ENCODE data around the gene FLT3.

DNA sequence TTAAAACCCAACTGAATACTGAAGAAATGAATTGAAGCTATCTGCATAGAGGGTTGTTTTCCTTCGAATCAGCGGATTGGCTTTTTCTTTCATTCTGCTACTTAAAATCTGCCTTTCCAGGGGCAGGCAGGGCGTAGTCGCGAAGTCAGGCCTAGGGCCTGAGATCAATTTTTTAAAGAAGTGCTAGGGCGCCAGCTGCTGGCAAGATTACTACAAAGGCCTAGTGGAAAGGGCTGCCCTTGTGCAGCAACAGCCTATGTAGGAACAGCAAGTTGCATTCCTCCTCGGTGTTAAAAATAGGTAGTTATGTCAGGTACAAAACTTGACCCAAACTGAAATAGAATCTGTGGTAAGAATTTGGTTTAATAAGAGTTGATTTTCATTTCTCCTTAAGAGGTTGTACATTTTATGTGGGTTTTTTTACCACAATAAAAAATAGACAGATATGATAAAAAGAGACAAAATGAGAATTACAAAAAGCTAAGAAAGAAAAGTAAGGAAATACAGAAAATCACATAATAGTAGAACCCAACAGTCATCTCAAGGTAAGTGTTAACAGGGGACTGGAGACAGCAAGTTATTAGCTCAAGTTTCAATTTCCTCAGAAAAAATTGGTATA is 102.4 kb downstream of the FLT3 start:
- TF ChIP-seq, protein P1, sequence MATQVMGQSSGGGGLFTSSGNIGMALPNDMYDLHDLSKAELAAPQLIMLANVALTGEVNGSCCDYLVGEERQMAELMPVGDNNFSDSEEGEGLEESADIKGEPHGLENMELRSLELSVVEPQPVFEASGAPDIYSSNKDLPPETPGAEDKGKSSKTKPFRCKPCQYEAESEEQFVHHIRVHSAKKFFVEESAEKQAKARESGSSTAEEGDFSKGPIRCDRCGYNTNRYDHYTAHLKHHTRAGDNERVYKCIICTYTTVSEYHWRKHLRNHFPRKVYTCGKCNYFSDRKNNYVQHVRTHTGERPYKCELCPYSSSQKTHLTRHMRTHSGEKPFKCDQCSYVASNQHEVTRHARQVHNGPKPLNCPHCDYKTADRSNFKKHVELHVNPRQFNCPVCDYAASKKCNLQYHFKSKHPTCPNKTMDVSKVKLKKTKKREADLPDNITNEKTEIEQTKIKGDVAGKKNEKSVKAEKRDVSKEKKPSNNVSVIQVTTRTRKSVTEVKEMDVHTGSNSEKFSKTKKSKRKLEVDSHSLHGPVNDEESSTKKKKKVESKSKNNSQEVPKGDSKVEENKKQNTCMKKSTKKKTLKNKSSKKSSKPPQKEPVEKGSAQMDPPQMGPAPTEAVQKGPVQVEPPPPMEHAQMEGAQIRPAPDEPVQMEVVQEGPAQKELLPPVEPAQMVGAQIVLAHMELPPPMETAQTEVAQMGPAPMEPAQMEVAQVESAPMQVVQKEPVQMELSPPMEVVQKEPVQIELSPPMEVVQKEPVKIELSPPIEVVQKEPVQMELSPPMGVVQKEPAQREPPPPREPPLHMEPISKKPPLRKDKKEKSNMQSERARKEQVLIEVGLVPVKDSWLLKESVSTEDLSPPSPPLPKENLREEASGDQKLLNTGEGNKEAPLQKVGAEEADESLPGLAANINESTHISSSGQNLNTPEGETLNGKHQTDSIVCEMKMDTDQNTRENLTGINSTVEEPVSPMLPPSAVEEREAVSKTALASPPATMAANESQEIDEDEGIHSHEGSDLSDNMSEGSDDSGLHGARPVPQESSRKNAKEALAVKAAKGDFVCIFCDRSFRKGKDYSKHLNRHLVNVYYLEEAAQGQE (IDR thresholded peaks at IDR 0.05; ENCODE audit: low read depth, low read length): no peak
- TF ChIP-seq SIN3A (IDR thresholded peaks at IDR 0.05; ENCODE audit: low read depth, low read length) (no peak), YY1 (IDR thresholded peaks at IDR 0.05; ENCODE audit: low read depth, low read length) (no peak), CEBPB (IDR thresholded peaks at IDR 0.05; ENCODE audit: borderline replicate concordance in 1 of 2, low read depth in 2 of 2, low read length in 2 of 2) (no peak), MTA2 (IDR thresholded peaks at IDR 0.05; ENCODE audit: low read depth) (no peak)
- TF ChIP-seq, protein P2, sequence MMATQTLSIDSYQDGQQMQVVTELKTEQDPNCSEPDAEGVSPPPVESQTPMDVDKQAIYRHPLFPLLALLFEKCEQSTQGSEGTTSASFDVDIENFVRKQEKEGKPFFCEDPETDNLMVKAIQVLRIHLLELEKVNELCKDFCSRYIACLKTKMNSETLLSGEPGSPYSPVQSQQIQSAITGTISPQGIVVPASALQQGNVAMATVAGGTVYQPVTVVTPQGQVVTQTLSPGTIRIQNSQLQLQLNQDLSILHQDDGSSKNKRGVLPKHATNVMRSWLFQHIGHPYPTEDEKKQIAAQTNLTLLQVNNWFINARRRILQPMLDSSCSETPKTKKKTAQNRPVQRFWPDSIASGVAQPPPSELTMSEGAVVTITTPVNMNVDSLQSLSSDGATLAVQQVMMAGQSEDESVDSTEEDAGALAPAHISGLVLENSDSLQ (IDR thresholded peaks at IDR 0.05): no peak
